CD4-positive, alpha-beta T cell (primary cell): Measurements from ENCODE around the gene TMEM131L. TPM values are rescaled to one million over a fixed set of nuclear protein-coding genes. Genes with fewer than 3 reads are reported as not detected.

Experiments
- ATAC-seq: fragments of 200-7000 bp; cut with Tn5 transposase; one replicate; pipeline ENCODE4 v1.10.0; 2022; ENCODE audit warnings: mild to moderate bottlenecking; ENCODE audit not compliant: poor library complexity
- CTCF ChIA-PET: fragments of 350-600 bp; sonication (Branson Sonifier 250); formaldehyde crosslinking; loops from one replicate; lab custom pipeline; 2021; ENCODE audit warnings: antibody characterized with exemption, inconsistent platforms; lab: Charles Lee
- POLR2A ChIA-PET: fragments of 350-600 bp; sonication (Branson Sonifier 250); formaldehyde crosslinking; loops from one replicate; lab custom pipeline; 2021; ENCODE audit warnings: antibody characterized with exemption, inconsistent platforms; lab: Charles Lee
- DNase-seq, 14 experiments: peaks; one replicate each; pipeline ENCODE4 v3.0.0-alpha.2; 2013 to 2020; ENCODE audit warnings: mixed read lengths in 2 of 14
- H3K27ac ChIP-seq, 2 donors: one replicate each; pipeline versions ENCODE4 v1.5.1 to v1.7.0; 2013; ENCODE audit warnings: low read length in 2 of 2, low read depth in 1 of 2, mild to moderate bottlenecking in 1 of 2
- H3K27me3 ChIP-seq, 2 experiments: 1 replicate in 1 of 2; 2 replicates in 1 of 2; pipeline versions ENCODE4 v1.6.1 to v1.7.0; 2013; ENCODE audit warnings: low read length in 2 of 2, control low read depth in 1 of 2, mild to moderate bottlenecking in 1 of 2, moderate library complexity in 1 of 2; ENCODE audit not compliant: insufficient read depth in 2 of 2, control insufficient read depth in 1 of 2
- H3K36me3 ChIP-seq: one replicate; pipeline ENCODE4 v1.6.1; 2013; ENCODE audit warnings: low read length, control low read depth; ENCODE audit not compliant: insufficient read depth
- H3K4me1 ChIP-seq: one replicate; pipeline ENCODE4 v1.6.1; 2013; ENCODE audit warnings: low read length, control low read depth; ENCODE audit not compliant: insufficient read depth
- H3K4me3 ChIP-seq: one replicate; pipeline ENCODE4 v1.5.1; 2013; ENCODE audit warnings: mild to moderate bottlenecking, low read length, moderate library complexity
- H3K9me3 ChIP-seq, 2 experiments: 1 replicate in 1 of 2; 2 replicates in 1 of 2; pipeline versions ENCODE4 v1.6.1 to v1.7.0; 2013; ENCODE audit warnings: low read length in 2 of 2, mild to moderate bottlenecking in 2 of 2, control low read depth in 1 of 2, moderate library complexity in 1 of 2; ENCODE audit not compliant: control insufficient read depth in 1 of 2, insufficient read depth in 1 of 2
- H3K27ac Mint-ChIP-seq: one replicate; pipeline ENCODE4 v1.8.0; 2020; ENCODE audit warnings: mixed read lengths
- H3K27me3 Mint-ChIP-seq: one replicate; pipeline ENCODE4 v1.8.0; 2021; ENCODE audit warnings: mixed read lengths
- H3K36me3 Mint-ChIP-seq: one replicate; pipeline ENCODE4 v1.8.0; 2021; ENCODE audit warnings: low read depth, mixed read lengths
- H3K4me1 Mint-ChIP-seq: one replicate; pipeline ENCODE4 v1.8.0; 2021; ENCODE audit warnings: low read depth, mixed read lengths
- H3K4me3 Mint-ChIP-seq: one replicate; pipeline ENCODE4 v1.8.0; 2020; ENCODE audit warnings: mild to moderate bottlenecking, mixed read lengths
- H3K9me3 Mint-ChIP-seq: one replicate; pipeline ENCODE4 v1.8.0; 2020; ENCODE audit warnings: mixed read lengths
- intact Hi-C, 2 experiments: fragments of 100-400 bp; cut with DNase I in 1 of 2; cut with micrococcal nuclease in 1 of 2; formaldehyde crosslinking; loops; one replicate each; pipeline versions ENCODE4 v1.15.1 to v1.9.0; 2023 to 2025; cut with DNase I, micrococcal nuclease
- total RNA-seq, 174 experiments: library from RNA in 2 of 174; stranded (reverse) in 2 of 174; gene quantifications; one replicate each; pipeline ENCODE4 v1.2.3 and lab custom pipeline; 2021 to 2026
- TF ChIP-seq, protein P1 (sequence below): fragments of 200-600 bp; IDR thresholded peaks from one replicate; pipeline ENCODE4 v1.8.0; 2022; ENCODE audit warnings: antibody characterized with exemption, mild to moderate bottlenecking

The TMEM131L gene
- total RNA-seq, 2 experiments from 2014 or later, result 101 to 106 TPM

DNA sequence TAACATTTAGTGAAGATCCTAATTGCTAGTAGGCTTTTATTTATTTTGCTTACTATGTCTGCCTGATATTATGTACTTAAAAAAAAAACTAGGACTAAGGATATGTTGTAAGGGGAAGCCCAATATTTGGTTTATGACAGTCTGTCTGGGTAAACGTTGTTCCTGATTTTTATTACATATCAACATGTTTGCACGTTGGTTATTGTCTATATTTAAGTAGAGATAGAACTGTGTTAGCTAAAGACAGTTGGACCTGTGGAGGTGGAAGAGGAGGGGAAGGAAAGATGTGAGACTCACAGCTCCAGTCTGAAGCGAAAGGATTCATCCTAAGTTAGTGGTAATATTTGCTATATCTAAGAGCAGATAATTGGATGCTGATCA, 90.3 kb downstream of the TMEM131L start:
- ChIA-PET CTCF (interaction anchor here (1.3 kb wide), 1 partner anchor 18 kb away, joined by 3 read pairs; no protein-coding TSS in a partner anchor), POLR2A (interaction anchor here (1.7 kb wide), 1 partner anchor 91 kb away, joined by 4 read pairs; the partner anchor contains the start of gene TMEM131L)
- peaks cover 88% of the 10 kb centered on the region for H3K36me3 Mint-ChIP-seq
- peak overlapping the region; percentile 27 for H3K27ac Mint-ChIP-seq
- intact Hi-C loops, result no loop called here
- H3K4me3 Mint-ChIP-seq, result no peak overlapping the region
- no peaks in the 10 kb centered on the region for H3K27me3 Mint-ChIP-seq
- peaks cover 62% of the 10 kb centered on the region for H3K4me1 Mint-ChIP-seq
- ATAC-seq (no peak), DNase-seq (no peak)
- no peak overlapping the region for H3K4me3 ChIP-seq
- peaks cover 74% of the 10 kb centered on the region for H3K36me3 ChIP-seq
- H3K27ac ChIP-seq, result no peak overlapping the region
- H3K9me3 ChIP-seq, result no peaks in the 10 kb centered on the region
- H3K9me3 Mint-ChIP-seq, result peaks cover 2% of the 10 kb centered on the region
- TF ChIP-seq, protein P1, sequence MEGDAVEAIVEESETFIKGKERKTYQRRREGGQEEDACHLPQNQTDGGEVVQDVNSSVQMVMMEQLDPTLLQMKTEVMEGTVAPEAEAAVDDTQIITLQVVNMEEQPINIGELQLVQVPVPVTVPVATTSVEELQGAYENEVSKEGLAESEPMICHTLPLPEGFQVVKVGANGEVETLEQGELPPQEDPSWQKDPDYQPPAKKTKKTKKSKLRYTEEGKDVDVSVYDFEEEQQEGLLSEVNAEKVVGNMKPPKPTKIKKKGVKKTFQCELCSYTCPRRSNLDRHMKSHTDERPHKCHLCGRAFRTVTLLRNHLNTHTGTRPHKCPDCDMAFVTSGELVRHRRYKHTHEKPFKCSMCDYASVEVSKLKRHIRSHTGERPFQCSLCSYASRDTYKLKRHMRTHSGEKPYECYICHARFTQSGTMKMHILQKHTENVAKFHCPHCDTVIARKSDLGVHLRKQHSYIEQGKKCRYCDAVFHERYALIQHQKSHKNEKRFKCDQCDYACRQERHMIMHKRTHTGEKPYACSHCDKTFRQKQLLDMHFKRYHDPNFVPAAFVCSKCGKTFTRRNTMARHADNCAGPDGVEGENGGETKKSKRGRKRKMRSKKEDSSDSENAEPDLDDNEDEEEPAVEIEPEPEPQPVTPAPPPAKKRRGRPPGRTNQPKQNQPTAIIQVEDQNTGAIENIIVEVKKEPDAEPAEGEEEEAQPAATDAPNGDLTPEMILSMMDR, result no peak
- no peaks in the 10 kb centered on the region for H3K4me1 ChIP-seq
- H3K27me3 ChIP-seq, result no peaks in the 10 kb centered on the region

- H3K36me3 Mint-ChIP-seq, result peaks cover 94% of the 10 kb centered on the region
- POLR2A ChIA-PET, result no interaction called here
These were observed 94.7 kb downstream of the TMEM131L start for GRCh38 chr4:153560908-153561307.

DNA sequence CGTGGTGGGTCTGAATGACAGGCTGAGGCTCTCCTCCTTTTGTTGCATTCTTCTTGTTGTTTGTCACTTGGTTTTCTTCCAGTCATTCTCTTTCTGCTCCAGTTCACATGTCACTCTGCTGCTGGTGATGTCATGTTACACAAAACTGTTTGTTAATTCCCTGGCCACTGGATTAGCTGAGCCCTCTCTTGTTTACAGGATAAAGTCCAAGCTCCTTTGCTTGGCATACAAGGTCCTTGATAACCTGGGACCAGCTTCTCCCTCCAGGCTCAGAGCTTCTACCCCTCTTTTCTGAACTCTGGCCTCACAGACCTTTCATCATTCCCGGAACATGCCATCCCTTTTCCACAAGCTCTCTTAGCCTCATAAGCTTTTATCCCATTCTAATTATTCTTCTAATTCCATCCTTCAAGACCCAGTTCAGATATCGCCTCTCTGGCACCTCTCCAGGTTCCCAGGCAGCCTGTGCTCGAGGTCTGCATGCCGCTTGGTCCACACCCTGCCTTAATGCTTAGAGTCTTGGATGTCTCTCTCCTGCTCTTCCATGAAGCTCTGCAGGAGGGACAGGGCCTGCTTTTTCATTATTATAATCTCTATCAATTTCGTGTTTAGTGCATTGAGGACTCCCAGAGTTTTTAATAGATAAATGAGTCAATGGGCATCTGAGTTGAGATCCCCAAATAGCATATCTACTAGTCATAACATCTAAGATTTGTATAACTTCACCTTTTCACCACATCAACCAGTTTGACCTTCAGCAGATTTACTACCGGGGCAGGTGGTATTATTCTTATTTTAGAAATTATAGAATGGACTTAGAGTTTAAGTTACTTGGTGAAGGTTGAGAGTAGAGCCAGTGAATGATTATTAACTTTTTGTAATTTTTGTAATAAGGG, 98.7 kb downstream of the TMEM131L start:
- H3K4me1 Mint-ChIP-seq, result peaks cover 70% of the 10 kb centered on the region
- H3K27ac ChIP-seq, result no peak overlapping the region

More at GRCh38 chr4:153560908-153561307, 94.7 kb downstream of the TMEM131L start:
- Histone ChIP-seq H3K27me3 (no peaks in the 10 kb centered on the region), H3K27ac (no peak overlapping the region), H3K4me1 (no peaks in the 10 kb centered on the region), H3K9me3 (no peaks in the 10 kb centered on the region), H3K4me3 (no peak overlapping the region), H3K36me3 (peaks cover 78% of the 10 kb centered on the region)
- Mint-ChIP-seq H3K4me1 (peaks cover 59% of the 10 kb centered on the region), H3K27ac (peak overlapping the region; percentile 35), H3K9me3 (peaks cover 2% of the 10 kb centered on the region), H3K4me3 (no peak overlapping the region), H3K27me3 (no peaks in the 10 kb centered on the region)
- TF ChIP-seq, protein P1, result no peak
- DNase-seq (no peak), ATAC-seq (no peak)
- CTCF ChIA-PET, result no interaction called here
- intact Hi-C loops, result no loop called here

More for the DNA sequence above, 98.7 kb downstream of the TMEM131L start:
- H3K4me3 ChIP-seq, result no peak overlapping the region
- peaks cover 93% of the 10 kb centered on the region for H3K36me3 Mint-ChIP-seq
- H3K27ac Mint-ChIP-seq, result peak overlapping the region; percentile 50
- TF ChIP-seq, protein P1, result no peak
- no peaks in the 10 kb centered on the region for H3K27me3 ChIP-seq
- H3K27me3 Mint-ChIP-seq, result no peaks in the 10 kb centered on the region
- CTCF ChIA-PET, result interaction anchor here (1.6 kb wide), 1 partner anchor 9 kb away, joined by 4 read pairs; no protein-coding TSS in a partner anchor
- POLR2A ChIA-PET, result interaction anchor here (0.9 to 1.3 kb wide), 2 partner anchors 9 to 10 kb away, joined by 3 read pairs; no protein-coding TSS in a partner anchor
- no peak for DNase-seq
- intact Hi-C loops, result loop anchor here in 1 of 2 experiments (5.0 kb wide), 1 partner anchor 38 kb away; no protein-coding TSS in a partner anchor
- H3K9me3 Mint-ChIP-seq, result peaks cover 2% of the 10 kb centered on the region
- H3K4me1 ChIP-seq, result peaks cover 12% of the 10 kb centered on the region
- H3K9me3 ChIP-seq, result no peaks in the 10 kb centered on the region
- H3K36me3 ChIP-seq, result peaks cover 68% of the 10 kb centered on the region
- no peak overlapping the region for H3K4me3 Mint-ChIP-seq
- no peak for ATAC-seq
